ENCODE measurements around the gene RHBDL3.
"Not testable (repeated sequence)": the region's sequence is repeated elsewhere in the genome, so short reads cannot be mapped to it uniquely, and the experiment has no call there.

Gene RHBDL3

GRCh38 chr17:32323811-32324491, 58.3 kb downstream of the RHBDL3 start:
- DNase-seq (ENCODE audit: low read depth in 2 of 2): no peak

GRCh38 chr17:32327911-32328310, 62.3 kb downstream of the RHBDL3 start:
- DNase-seq (ENCODE audit: low read depth in 2 of 2): no peak

- no peak for DNase-seq (ENCODE audit: low read depth in 2 of 2)
Observed at GRCh38 chr17:32330147-32330546, 64.5 kb downstream of the RHBDL3 start.

- no peak for DNase-seq (ENCODE audit: low read depth in 2 of 2)
Observed at GRCh38 chr17:32331243-32332040, 65.8 kb downstream of the RHBDL3 start.

GRCh38 chr17:32333187-32333586, 67.6 kb downstream of the RHBDL3 start:
- DNase-seq (ENCODE audit: low read depth in 2 of 2): no peak

GRCh38 chr17:32335046-32335445, 69.4 kb downstream of the RHBDL3 start:
- DNase-seq (ENCODE audit: low read depth in 2 of 2): no peak

- DNase-seq (ENCODE audit: low read depth in 2 of 2): no peak
Observed at GRCh38 chr17:32335687-32336086, 70.1 kb downstream of the RHBDL3 start.

- peak in 1 of 2 donors; percentile 21 for DNase-seq (ENCODE audit: low read depth in 2 of 2)
Observed at GRCh38 chr17:32341141-32341856, 75.7 kb downstream of the RHBDL3 start.

GRCh38 chr17:32341857-32342602, 76.4 kb downstream of the RHBDL3 start, which contains the start of gene C17orf75:
C17orf75 (minus strand) TSS chr17:32342173; CDS start chr17:32342139, 34 bp downstream.
- peak; percentile 48 to 64 for DNase-seq (ENCODE audit: low read depth in 2 of 2)

- DNase-seq (ENCODE audit: low read depth in 2 of 2): no peak
Observed at GRCh38 chr17:32342603-32343325, 77.1 kb downstream of the RHBDL3 start.

- DNase-seq (ENCODE audit: low read depth in 2 of 2): no peak
Observed at GRCh38 chr17:32345951-32346600, 80.4 kb downstream of the RHBDL3 start.

GRCh38 chr17:32348483-32348800, 82.8 kb downstream of the RHBDL3 start:
- no peak for DNase-seq (ENCODE audit: low read depth in 2 of 2)

GRCh38 chr17:32349503-32349853, 83.8 kb downstream of the RHBDL3 start:
- DNase-seq (ENCODE audit: low read depth in 2 of 2): no peak

GRCh38 chr17:32349854-32350665, 84.4 kb downstream of the RHBDL3 start, which contains the start of gene ZNF207:
ZNF207 (plus strand) TSS chr17:32350157; CDS start chr17:32350286, 129 bp downstream.
- DNase-seq (ENCODE audit: low read depth in 2 of 2): peak; percentile 82 to 88

GRCh38 chr17:32350666-32351418, 85.2 kb downstream of the RHBDL3 start:
- no peak for DNase-seq (ENCODE audit: low read depth in 2 of 2)

- not testable (repeated sequence) for DNase-seq (ENCODE audit: low read depth in 2 of 2)
Observed at GRCh38 chr17:32352734-32353133, 87.1 kb downstream of the RHBDL3 start.

- DNase-seq (ENCODE audit: low read depth in 2 of 2): no peak
Observed at GRCh38 chr17:32355649-32356377, 90.2 kb downstream of the RHBDL3 start.

GRCh38 chr17:32356378-32356743, 90.7 kb downstream of the RHBDL3 start:
- DNase-seq (ENCODE audit: low read depth in 2 of 2): no peak

Data from stimulated activated CD4-positive, alpha-beta T cell treated with anti-CD3 and anti-CD28 coated beads, Interleukin-1b, Interleukin-23, amount 100 ng/mL, for 1 hour (primary cell).